Loucy (cell line): ENCODE data around the gene ESD.

ENCODE experiments used
- H2AFZ ChIP-seq: fragments of 200-600 bp; sonication (generic); 2 replicates; pipeline ENCODE4 v1.6.0; 2016; ENCODE audit warnings: antibody characterized with exemption, mild to moderate bottlenecking, low read length, moderate library complexity
- H3F3A ChIP-seq: fragments of 200-600 bp; 2 replicates; pipeline ENCODE4 v1.6.0; 2016; ENCODE audit warnings: antibody characterized with exemption, low read depth, mild to moderate bottlenecking
- H3K27me3 ChIP-seq: fragments of 200-600 bp; sonication (generic); 2 replicates; pipeline ENCODE4 v1.6.1; 2014; ENCODE audit warnings: low read length, mild to moderate bottlenecking; ENCODE audit not compliant: insufficient read depth, poor library complexity, severe bottlenecking
- H3K36me3 ChIP-seq: fragments of 200-600 bp; sonication (generic); 2 replicates; pipeline ENCODE4 v1.6.1; 2016; ENCODE audit warnings: low read length; ENCODE audit not compliant: insufficient read depth
- H3K4me1 ChIP-seq: fragments of 200-600 bp; sonication (generic); 2 replicates; pipeline ENCODE4 v1.5.1; 2014; ENCODE audit warnings: low read length, mild to moderate bottlenecking; ENCODE audit not compliant: insufficient read depth, poor library complexity, severe bottlenecking
- H3K4me2 ChIP-seq: fragments of 200-600 bp; sonication (generic); 2 replicates; pipeline ENCODE4 v1.6.0; 2014; ENCODE audit warnings: antibody characterized with exemption, low read length, low read depth, mild to moderate bottlenecking; ENCODE audit not compliant: poor library complexity, severe bottlenecking
- H3K4me3 ChIP-seq: fragments of 200-600 bp; sonication (generic); 2 replicates; pipeline ENCODE4 v1.5.1; 2014; ENCODE audit warnings: low read length, mild to moderate bottlenecking, mixed read lengths; ENCODE audit not compliant: poor library complexity, severe bottlenecking
- H3K79me2 ChIP-seq: fragments of 200-600 bp; sonication (generic); 2 replicates; pipeline ENCODE4 v1.6.1; 2014; ENCODE audit warnings: low read length; ENCODE audit not compliant: insufficient read depth
- H3K9ac ChIP-seq: fragments of 200-600 bp; sonication (generic); 2 replicates; pipeline ENCODE4 v1.6.0; 2014; ENCODE audit warnings: mild to moderate bottlenecking, low read depth, low read length, moderate library complexity; ENCODE audit not compliant: poor library complexity, severe bottlenecking
- H3K9me2 ChIP-seq: fragments of 200-600 bp; sonication (generic); replicated peaks from 2 replicates; pipeline ENCODE4 v1.6.1; 2016; ENCODE audit warnings: low read depth, low read length, mixed read lengths
- H3K9me3 ChIP-seq: fragments of 200-600 bp; sonication (generic); 2 replicates; pipeline ENCODE4 v1.6.1; 2014; ENCODE audit warnings: mild to moderate bottlenecking, antibody characterized with exemption, low read length, low read depth; ENCODE audit not compliant: insufficient read depth
- H4K20me1 ChIP-seq: fragments of 200-600 bp; sonication (generic); 2 replicates; pipeline ENCODE4 v1.6.0; 2014; ENCODE audit warnings: antibody characterized with exemption, low read length, mild to moderate bottlenecking; ENCODE audit not compliant: insufficient read depth, poor library complexity, severe bottlenecking
- EZH2phosphoT487 ChIP-seq: fragments of 200-600 bp; IDR thresholded peaks from 2 replicates; pipeline ENCODE4 v1.6.1; 2018; ENCODE audit warnings: antibody characterized with exemption, mild to moderate bottlenecking, moderate library complexity, borderline replicate concordance
- TF ChIP-seq, protein P1 (sequence below): fragments of 200-600 bp; sonication (generic); conservative IDR thresholded peaks from 2 replicates; pipeline ENCODE4 v1.5.1; 2014; ENCODE audit warnings: mild to moderate bottlenecking, antibody characterized with exemption, low read length

ESD gene

DNA sequence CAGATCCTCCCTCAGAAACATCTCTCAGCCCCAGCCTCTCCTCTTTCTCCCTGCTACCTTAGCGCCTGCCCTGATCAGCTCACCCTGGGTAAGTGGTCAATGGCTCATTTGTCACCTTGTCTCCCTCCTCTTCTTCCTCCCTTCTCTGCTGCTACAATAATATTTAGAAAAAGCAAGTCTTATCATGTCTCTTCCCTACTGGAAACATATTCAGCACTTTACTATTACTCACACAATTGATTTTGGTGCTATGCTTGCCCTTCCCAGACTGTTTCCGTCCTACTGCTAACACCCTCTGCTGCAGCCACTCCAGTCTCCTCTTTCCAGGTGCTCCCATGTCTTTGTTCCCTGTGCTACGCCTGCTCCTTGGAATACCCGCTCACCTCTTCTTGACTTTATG, 35.8 kb downstream of the ESD start:
- no peak overlapping the region for H3K9ac ChIP-seq
- H3K9me2 ChIP-seq, result no peaks in the 10 kb centered on the region
- H3K4me3 ChIP-seq, result no peak overlapping the region
- no peak overlapping the region for H3K4me2 ChIP-seq
- no peaks in the 10 kb centered on the region for H3K4me1 ChIP-seq
- no peak overlapping the region for H2AFZ ChIP-seq
- no peaks in the 10 kb centered on the region for H4K20me1 ChIP-seq
- H3K79me2 ChIP-seq, result no peaks in the 10 kb centered on the region
- H3K36me3 ChIP-seq, result no peaks in the 10 kb centered on the region
- no peak for TF ChIP-seq EZH2phosphoT487
- TF ChIP-seq, protein P1, sequence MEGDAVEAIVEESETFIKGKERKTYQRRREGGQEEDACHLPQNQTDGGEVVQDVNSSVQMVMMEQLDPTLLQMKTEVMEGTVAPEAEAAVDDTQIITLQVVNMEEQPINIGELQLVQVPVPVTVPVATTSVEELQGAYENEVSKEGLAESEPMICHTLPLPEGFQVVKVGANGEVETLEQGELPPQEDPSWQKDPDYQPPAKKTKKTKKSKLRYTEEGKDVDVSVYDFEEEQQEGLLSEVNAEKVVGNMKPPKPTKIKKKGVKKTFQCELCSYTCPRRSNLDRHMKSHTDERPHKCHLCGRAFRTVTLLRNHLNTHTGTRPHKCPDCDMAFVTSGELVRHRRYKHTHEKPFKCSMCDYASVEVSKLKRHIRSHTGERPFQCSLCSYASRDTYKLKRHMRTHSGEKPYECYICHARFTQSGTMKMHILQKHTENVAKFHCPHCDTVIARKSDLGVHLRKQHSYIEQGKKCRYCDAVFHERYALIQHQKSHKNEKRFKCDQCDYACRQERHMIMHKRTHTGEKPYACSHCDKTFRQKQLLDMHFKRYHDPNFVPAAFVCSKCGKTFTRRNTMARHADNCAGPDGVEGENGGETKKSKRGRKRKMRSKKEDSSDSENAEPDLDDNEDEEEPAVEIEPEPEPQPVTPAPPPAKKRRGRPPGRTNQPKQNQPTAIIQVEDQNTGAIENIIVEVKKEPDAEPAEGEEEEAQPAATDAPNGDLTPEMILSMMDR, result no peak
- H3K9me3 ChIP-seq, result no peaks in the 10 kb centered on the region
- H3F3A ChIP-seq, result no peaks in the 10 kb centered on the region
- no peaks in the 10 kb centered on the region for H3K27me3 ChIP-seq

DNA sequence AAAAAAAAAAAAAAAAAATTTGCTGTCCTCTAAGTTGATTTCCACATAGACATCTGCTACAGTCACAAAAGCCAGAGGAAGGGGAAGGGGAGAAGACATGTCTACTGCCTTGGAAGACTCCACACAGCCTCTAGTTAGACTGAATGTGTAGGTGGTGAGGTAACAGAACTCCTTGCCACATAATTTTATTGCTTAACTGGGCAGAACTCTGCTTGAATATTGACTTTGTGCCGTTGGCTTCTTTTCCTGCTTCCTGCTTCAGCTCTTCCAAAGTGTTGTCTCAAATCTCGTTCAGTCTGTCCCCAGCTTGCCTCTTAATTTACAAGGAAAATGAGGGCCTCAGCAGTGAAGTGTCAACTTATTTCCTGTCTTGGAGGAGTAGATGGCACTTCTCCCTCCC, 37.1 kb downstream of the ESD start:
- no peak overlapping the region for H3K4me3 ChIP-seq
- H3K79me2 ChIP-seq, result no peaks in the 10 kb centered on the region
- no peak overlapping the region for H3K4me2 ChIP-seq
- no peaks in the 10 kb centered on the region for H3K9me2 ChIP-seq
- H3K27me3 ChIP-seq, result no peaks in the 10 kb centered on the region
- H3K9me3 ChIP-seq, result no peaks in the 10 kb centered on the region
- H2AFZ ChIP-seq, result no peak overlapping the region
- H3K36me3 ChIP-seq, result no peaks in the 10 kb centered on the region
- no peaks in the 10 kb centered on the region for H3K4me1 ChIP-seq
- H3K9ac ChIP-seq, result no peak overlapping the region
- no peaks in the 10 kb centered on the region for H4K20me1 ChIP-seq
- H3F3A ChIP-seq, result no peaks in the 10 kb centered on the region
- TF ChIP-seq, protein P1, result no peak
- TF ChIP-seq EZH2phosphoT487, result no peak

- Histone ChIP-seq H4K20me1 (no peaks in the 10 kb centered on the region), H3K79me2 (no peaks in the 10 kb centered on the region), H3K9me2 (no peaks in the 10 kb centered on the region), H3K9me3 (no peaks in the 10 kb centered on the region), H3K4me1 (no peaks in the 10 kb centered on the region), H2AFZ (no peak overlapping the region), H3K9ac (no peak overlapping the region), H3K36me3 (no peaks in the 10 kb centered on the region), H3K4me2 (no peak overlapping the region), H3F3A (no peaks in the 10 kb centered on the region), H3K4me3 (no peak overlapping the region), H3K27me3 (peaks cover 5% of the 10 kb centered on the region)
- TF ChIP-seq EZH2phosphoT487, result no peak
- TF ChIP-seq, protein P1, result no peak
Observed at GRCh38 chr13:46757640-46758039, 39.3 kb downstream of the ESD start.
